SK-N-SH treated with all-trans-retinoic acid at 6 μM for 48 hours (cell line): ENCODE data around the gene MRRF.

Source experiments
- ATAC-seq: fragments of 200-7000 bp; cut with Tn5 transposase; 3 replicates; pipeline ENCODE4 v1.9.1; 2020; ENCODE audit warnings: mild to moderate bottlenecking, moderate library complexity
- BACH2 ChIP-seq: fragments of 250-450 bp; sonication (Bioruptor Pico); IDR thresholded peaks from 2 replicates; pipeline ENCODE4 v1.9.0; 2021; ENCODE audit warnings: mild to moderate bottlenecking, borderline replicate concordance
- CSDC2 ChIP-seq: fragments of 250-450 bp; sonication (Bioruptor Pico); IDR thresholded peaks from 2 replicates; pipeline ENCODE4 v1.5.0; 2020; ENCODE audit warnings: mild to moderate bottlenecking, moderate library complexity
- ESRRG ChIP-seq: fragments of 250-450 bp; sonication (Bioruptor Pico); IDR thresholded peaks from 2 replicates; pipeline ENCODE4 v1.6.1; 2021; ENCODE audit warnings: mild to moderate bottlenecking
- GLIS3 ChIP-seq: fragments of 250-450 bp; sonication (Bioruptor Pico); IDR thresholded peaks from 2 replicates; pipeline ENCODE4 v1.5.0; 2020; ENCODE audit warnings: mild to moderate bottlenecking, moderate library complexity
- ISL1 ChIP-seq: fragments of 250-450 bp; sonication (Bioruptor Pico); IDR thresholded peaks from 2 replicates; pipeline ENCODE4 v2.1.2; 2022; ENCODE audit warnings: mild to moderate bottlenecking, moderate library complexity
- OSR1 ChIP-seq: fragments of 250-450 bp; sonication (Bioruptor Pico); IDR thresholded peaks from 2 replicates; pipeline ENCODE4 v1.8.0; 2022; ENCODE audit warnings: moderate library complexity, mild to moderate bottlenecking, inconsistent platforms
- PPARA ChIP-seq: fragments of 250-450 bp; sonication (Bioruptor Pico); IDR thresholded peaks from 2 replicates; pipeline ENCODE4 v1.5.0; 2020; ENCODE audit warnings: mild to moderate bottlenecking, borderline replicate concordance
- RARB ChIP-seq: fragments of 250-450 bp; sonication (Bioruptor Pico); IDR thresholded peaks from 2 replicates; pipeline ENCODE4 v1.8.0; 2021; ENCODE audit warnings: mild to moderate bottlenecking, moderate library complexity
- SNAI2 ChIP-seq: fragments of 250-450 bp; sonication (Bioruptor Pico); IDR thresholded peaks from 2 replicates; pipeline ENCODE4 v1.5.0; 2020; ENCODE audit warnings: mild to moderate bottlenecking, moderate library complexity
- TCF4 ChIP-seq: fragments of 250-450 bp; sonication (Bioruptor Pico); IDR thresholded peaks from 2 replicates; pipeline ENCODE4 v1.8.0; 2021; ENCODE audit warnings: mild to moderate bottlenecking, moderate library complexity, borderline replicate concordance
- TOX ChIP-seq: fragments of 250-450 bp; sonication (Bioruptor Pico); IDR thresholded peaks from 2 replicates; pipeline ENCODE4 v1.8.0; 2021; ENCODE audit warnings: mild to moderate bottlenecking, moderate library complexity, borderline replicate concordance
- ZC3H10 ChIP-seq: fragments of 250-450 bp; sonication (Bioruptor Pico); IDR thresholded peaks from 2 replicates; pipeline ENCODE4 v1.5.1; 2021; ENCODE audit warnings: mild to moderate bottlenecking, moderate library complexity
- ZFP3 ChIP-seq: fragments of 250-450 bp; sonication (Bioruptor Pico); IDR thresholded peaks from 2 replicates; pipeline ENCODE4 v1.5.0; 2020; ENCODE audit warnings: mild to moderate bottlenecking, moderate library complexity
- ZNF565 ChIP-seq: fragments of 450-650 bp; formaldehyde crosslinking; conservative IDR thresholded peaks from 2 replicates; pipeline ENCODE4 v1.5.0; 2020; ENCODE audit warnings: low read depth, mild to moderate bottlenecking, moderate library complexity
- ZNF8 ChIP-seq: fragments of 450-650 bp; formaldehyde crosslinking; IDR thresholded peaks from 2 replicates; pipeline ENCODE4 v1.5.0; 2020; ENCODE audit warnings: mild to moderate bottlenecking, moderate library complexity
- TF ChIP-seq, protein P1 (sequence below): fragments of 250-450 bp; sonication (Bioruptor Pico); IDR thresholded peaks from 2 replicates; pipeline ENCODE4 v1.5.1; 2021; ENCODE audit warnings: mild to moderate bottlenecking, moderate library complexity
- TF ChIP-seq, protein P2 (sequence below): fragments of 250-450 bp; sonication (Bioruptor Pico); IDR thresholded peaks from 2 replicates; pipeline ENCODE4 v1.5.1; 2020; ENCODE audit warnings: low read depth, mild to moderate bottlenecking, moderate library complexity
- TF ChIP-seq, protein P3 (sequence below): fragments of 250-450 bp; sonication (Bioruptor Pico); IDR thresholded peaks from 2 replicates; pipeline ENCODE4 v1.8.0; 2020; ENCODE audit warnings: mild to moderate bottlenecking, moderate library complexity, borderline replicate concordance
- TF ChIP-seq, protein P4 (sequence below): fragments of 250-450 bp; sonication (Bioruptor Pico); IDR thresholded peaks from 2 replicates; pipeline ENCODE4 v1.5.0; 2020; ENCODE audit warnings: mild to moderate bottlenecking, moderate library complexity

Gene MRRF

DNA sequence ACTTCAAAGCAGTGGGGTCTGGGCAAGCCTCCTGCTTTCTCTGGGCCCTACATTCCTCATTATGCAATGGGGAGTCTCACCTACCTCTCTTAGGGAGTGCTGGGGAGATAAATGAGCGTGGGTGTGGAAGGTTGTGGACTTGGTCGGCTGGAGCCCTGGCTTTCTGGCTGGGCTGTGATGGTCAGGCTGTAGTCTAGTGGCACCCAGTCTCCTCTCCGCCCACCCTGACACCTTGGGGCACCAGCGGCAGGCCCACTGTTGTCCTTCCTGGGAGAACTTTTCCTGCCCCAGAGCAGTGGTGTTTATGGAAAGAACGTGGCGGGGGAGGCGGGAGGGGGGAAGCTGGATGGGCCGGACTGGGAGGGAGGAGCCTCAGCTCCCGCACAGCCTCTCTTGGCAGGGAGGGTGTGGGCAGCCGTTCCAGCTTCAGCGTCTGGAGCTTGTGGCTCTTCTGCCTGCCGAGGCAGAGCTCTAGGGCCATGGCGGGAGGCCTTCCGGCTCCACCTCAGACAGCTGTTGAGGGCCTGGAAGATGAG, 110.3 kb downstream of the MRRF start:
- peak; percentile 73 for ATAC-seq
- TF ChIP-seq TOX (no peak), TCF4 (CRISPR knock-in tag) (no peak), ZNF8 (no peak), ZFP3 (CRISPR knock-in tag) (no peak), SNAI2 (CRISPR knock-in tag) (no peak), ESRRG (no peak), ZNF565 (CRISPR knock-in tag) (no peak), RARB (CRISPR knock-in tag) (no peak), OSR1 (CRISPR knock-in tag) (no peak), BACH2 (no peak), CSDC2 (CRISPR knock-in tag) (no peak), ISL1 (CRISPR knock-in tag) (no peak)
- TF ChIP-seq, protein P1, sequence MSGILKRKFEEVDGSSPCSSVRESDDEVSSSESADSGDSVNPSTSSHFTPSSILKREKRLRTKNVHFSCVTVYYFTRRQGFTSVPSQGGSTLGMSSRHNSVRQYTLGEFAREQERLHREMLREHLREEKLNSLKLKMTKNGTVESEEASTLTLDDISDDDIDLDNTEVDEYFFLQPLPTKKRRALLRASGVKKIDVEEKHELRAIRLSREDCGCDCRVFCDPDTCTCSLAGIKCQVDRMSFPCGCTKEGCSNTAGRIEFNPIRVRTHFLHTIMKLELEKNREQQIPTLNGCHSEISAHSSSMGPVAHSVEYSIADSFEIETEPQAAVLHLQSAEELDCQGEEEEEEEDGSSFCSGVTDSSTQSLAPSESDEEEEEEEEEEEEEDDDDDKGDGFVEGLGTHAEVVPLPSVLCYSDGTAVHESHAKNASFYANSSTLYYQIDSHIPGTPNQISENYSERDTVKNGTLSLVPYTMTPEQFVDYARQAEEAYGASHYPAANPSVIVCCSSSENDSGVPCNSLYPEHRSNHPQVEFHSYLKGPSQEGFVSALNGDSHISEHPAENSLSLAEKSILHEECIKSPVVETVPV, result no peak
- TF ChIP-seq, protein P2, sequence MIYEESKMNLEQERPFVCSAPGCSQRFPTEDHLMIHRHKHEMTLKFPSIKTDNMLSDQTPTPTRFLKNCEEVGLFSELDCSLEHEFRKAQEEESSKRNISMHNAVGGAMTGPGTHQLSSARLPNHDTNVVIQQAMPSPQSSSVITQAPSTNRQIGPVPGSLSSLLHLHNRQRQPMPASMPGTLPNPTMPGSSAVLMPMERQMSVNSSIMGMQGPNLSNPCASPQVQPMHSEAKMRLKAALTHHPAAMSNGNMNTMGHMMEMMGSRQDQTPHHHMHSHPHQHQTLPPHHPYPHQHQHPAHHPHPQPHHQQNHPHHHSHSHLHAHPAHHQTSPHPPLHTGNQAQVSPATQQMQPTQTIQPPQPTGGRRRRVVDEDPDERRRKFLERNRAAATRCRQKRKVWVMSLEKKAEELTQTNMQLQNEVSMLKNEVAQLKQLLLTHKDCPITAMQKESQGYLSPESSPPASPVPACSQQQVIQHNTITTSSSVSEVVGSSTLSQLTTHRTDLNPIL, result no peak

DNA sequence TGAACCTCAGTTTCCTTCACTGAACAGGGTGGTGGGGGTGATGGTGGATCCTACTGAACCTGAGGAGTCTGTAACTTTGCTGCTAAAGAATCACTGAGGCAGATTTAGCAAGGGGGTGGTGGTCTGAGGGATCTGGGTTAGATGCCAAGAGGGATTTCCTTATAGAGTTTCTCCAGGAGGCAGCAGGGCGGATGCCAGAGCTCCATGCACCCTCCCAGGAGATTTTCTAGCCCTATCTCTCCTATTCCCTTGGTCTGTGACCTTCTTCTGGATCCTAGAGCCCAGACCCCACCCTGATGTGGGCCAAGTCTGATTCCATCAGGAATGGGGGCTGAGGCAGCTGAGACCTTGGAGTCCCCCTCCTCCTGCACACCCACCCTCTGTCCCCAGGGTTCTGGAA, 112.1 kb downstream of the MRRF start:
- TF ChIP-seq ZNF565 (CRISPR knock-in tag) (no peak), TOX (no peak), GLIS3 (CRISPR knock-in tag) (no peak), ZC3H10 (CRISPR knock-in tag) (no peak), ISL1 (CRISPR knock-in tag) (no peak), ESRRG (no peak), PPARA (no peak), BACH2 (no peak), SNAI2 (CRISPR knock-in tag) (no peak)
- TF ChIP-seq, protein P3, sequence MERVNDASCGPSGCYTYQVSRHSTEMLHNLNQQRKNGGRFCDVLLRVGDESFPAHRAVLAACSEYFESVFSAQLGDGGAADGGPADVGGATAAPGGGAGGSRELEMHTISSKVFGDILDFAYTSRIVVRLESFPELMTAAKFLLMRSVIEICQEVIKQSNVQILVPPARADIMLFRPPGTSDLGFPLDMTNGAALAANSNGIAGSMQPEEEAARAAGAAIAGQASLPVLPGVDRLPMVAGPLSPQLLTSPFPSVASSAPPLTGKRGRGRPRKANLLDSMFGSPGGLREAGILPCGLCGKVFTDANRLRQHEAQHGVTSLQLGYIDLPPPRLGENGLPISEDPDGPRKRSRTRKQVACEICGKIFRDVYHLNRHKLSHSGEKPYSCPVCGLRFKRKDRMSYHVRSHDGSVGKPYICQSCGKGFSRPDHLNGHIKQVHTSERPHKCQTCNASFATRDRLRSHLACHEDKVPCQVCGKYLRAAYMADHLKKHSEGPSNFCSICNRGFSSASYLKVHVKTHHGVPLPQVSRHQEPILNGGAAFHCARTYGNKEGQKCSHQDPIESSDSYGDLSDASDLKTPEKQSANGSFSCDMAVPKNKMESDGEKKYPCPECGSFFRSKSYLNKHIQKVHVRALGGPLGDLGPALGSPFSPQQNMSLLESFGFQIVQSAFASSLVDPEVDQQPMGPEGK (CRISPR knock-in tag), result no peak

DNA sequence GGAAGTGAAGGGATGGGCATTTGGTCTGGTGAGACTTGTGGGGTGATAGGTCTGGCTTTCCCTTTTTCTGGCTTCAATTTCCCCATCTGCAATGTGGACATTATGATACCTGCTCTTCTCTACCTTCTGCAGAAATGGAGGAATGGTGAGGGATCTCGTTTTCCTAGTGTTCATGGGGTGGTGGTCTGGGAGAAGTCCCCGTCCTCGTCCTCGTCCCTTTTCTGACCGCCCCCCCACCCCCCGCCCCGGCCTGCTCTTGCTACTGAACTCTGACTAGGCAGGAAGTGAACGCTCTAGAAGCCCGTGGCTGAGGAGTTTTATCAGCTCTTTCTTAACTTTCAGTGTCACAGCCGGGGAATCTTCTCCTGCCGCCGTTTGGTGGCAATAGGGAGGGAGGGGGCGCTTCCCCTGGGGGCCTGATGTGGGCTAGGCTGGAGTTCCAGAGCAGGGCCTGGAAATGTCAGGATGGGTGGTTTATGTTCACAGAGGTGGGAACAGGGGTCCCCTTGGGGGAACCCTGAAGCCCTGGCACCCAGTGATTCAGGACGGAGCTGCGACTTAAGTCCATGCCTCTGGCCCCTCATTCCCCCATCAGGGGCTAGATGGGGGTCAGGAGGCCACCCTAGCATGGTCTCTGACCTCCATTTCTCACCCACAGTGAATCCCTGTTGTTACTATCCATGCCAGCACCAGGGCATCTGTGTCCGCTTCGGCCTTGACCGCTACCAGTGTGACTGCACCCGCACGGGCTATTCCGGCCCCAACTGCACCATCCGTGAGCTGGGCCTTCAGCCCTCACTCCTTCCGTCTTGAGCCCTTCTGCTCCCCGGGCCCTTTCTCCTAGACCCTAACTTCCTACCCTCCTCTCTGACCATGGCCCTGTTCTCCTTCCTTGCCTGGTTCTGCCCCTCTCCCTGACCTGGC, 112.8 kb downstream of the MRRF start:
- TF ChIP-seq, protein P1, result no peak
- TF ChIP-seq BACH2 (no peak), TCF4 (CRISPR knock-in tag) (no peak), CSDC2 (CRISPR knock-in tag) (no peak), RARB (CRISPR knock-in tag) (no peak), ZFP3 (CRISPR knock-in tag) (no peak), ESRRG (no peak), ZC3H10 (CRISPR knock-in tag) (no peak)
- TF ChIP-seq, protein P4, sequence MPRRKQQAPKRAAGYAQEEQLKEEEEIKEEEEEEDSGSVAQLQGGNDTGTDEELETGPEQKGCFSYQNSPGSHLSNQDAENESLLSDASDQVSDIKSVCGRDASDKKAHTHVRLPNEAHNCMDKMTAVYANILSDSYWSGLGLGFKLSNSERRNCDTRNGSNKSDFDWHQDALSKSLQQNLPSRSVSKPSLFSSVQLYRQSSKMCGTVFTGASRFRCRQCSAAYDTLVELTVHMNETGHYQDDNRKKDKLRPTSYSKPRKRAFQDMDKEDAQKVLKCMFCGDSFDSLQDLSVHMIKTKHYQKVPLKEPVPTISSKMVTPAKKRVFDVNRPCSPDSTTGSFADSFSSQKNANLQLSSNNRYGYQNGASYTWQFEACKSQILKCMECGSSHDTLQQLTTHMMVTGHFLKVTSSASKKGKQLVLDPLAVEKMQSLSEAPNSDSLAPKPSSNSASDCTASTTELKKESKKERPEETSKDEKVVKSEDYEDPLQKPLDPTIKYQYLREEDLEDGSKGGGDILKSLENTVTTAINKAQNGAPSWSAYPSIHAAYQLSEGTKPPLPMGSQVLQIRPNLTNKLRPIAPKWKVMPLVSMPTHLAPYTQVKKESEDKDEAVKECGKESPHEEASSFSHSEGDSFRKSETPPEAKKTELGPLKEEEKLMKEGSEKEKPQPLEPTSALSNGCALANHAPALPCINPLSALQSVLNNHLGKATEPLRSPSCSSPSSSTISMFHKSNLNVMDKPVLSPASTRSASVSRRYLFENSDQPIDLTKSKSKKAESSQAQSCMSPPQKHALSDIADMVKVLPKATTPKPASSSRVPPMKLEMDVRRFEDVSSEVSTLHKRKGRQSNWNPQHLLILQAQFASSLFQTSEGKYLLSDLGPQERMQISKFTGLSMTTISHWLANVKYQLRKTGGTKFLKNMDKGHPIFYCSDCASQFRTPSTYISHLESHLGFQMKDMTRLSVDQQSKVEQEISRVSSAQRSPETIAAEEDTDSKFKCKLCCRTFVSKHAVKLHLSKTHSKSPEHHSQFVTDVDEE (CRISPR knock-in tag), result no peak
- peak; percentile 4; the same call in 2 of the 3 replicates for ATAC-seq

More for the DNA sequence above, 112.1 kb downstream of the MRRF start:
- peak; percentile 7; the same call in 2 of the 3 replicates for ATAC-seq
